SK-N-SH (cell line): ENCODE data around the gene HEXIM1.

Source experiments
- CTCF ChIP-seq: fragments of 200-600 bp; sonication (generic); IDR thresholded peaks from 2 replicates; pipeline ENCODE4 v1.6.1; 2017; ENCODE audit warnings: antibody characterized with exemption, mild to moderate bottlenecking, moderate library complexity
- EP300 ChIP-seq, 2 experiments: IDR thresholded peaks; 2 replicates each; pipeline versions ENCODE4 v1.4.0 to v1.6.1; 2012; ENCODE audit warnings: borderline replicate concordance in 1 of 2, low read depth in 1 of 2, low read length in 1 of 2
- MXI1 ChIP-seq: IDR thresholded peaks from 2 replicates; pipeline ENCODE4 v1.6.1; 2012; ENCODE audit warnings: mild to moderate bottlenecking, low read depth, low read length, improper control_type of control experiment
- RCOR1 ChIP-seq: fragments of 150-350 bp; IDR thresholded peaks from 2 replicates; pipeline ENCODE4 v1.6.1; 2017; ENCODE audit warnings: antibody characterized with exemption, low read length
- REST ChIP-seq: IDR thresholded peaks from 2 replicates; pipeline ENCODE4 v1.6.1; 2012; ENCODE audit warnings: mild to moderate bottlenecking, low read depth, low read length, moderate library complexity
- RFX5 ChIP-seq: IDR thresholded peaks from 2 replicates; pipeline ENCODE4 v1.6.1; 2012; ENCODE audit warnings: mild to moderate bottlenecking, improper control_type of control experiment, low read length

GRCh38 chr17:45127207-45127547 is 21.1 kb upstream of the HEXIM1 start:
- no peak for TF ChIP-seq EP300 (IDR thresholded peaks at IDR 0.05; ENCODE audit: borderline replicate concordance in 1 of 2, low read depth in 1 of 2, low read length in 1 of 2)
- no peak for TF ChIP-seq CTCF
- no peak for TF ChIP-seq RFX5
- TF ChIP-seq REST: no peak
- no peak for TF ChIP-seq RCOR1
- no peak for TF ChIP-seq MXI1
